Naive thymus-derived CD4-positive, alpha-beta T cell (primary cell): ENCODE results near the gene CLBA1. TPM values are rescaled to one million over a fixed set of nuclear protein-coding genes. Genes with fewer than 3 reads are reported as not detected.

Experiments
- ATAC-seq: fragments of 150-1000 bp; cut with Tn5 transposase; 2 replicates; pipeline ENCODE4 v1.10.0; 2021; ENCODE audit warnings: mild to moderate bottlenecking, moderate library complexity
- CTCF ChIA-PET: fragments of 350-600 bp; sonication (Branson Sonifier 250); formaldehyde crosslinking; loops from one replicate; lab custom pipeline; 2021; ENCODE audit warnings: antibody characterized with exemption; lab: Charles Lee
- POLR2A ChIA-PET: fragments of 350-600 bp; sonication (Branson Sonifier 250); formaldehyde crosslinking; loops from one replicate; lab custom pipeline; 2021; ENCODE audit warnings: antibody characterized with exemption, inconsistent platforms; lab: Charles Lee
- DNase-seq, 9 donors: peaks; one replicate each; pipeline versions ENCODE4 v3.0.0 to v3.0.0-alpha.2; 2020 to 2022; ENCODE audit warnings: mixed read lengths in 1 of 9
- H3K27ac ChIP-seq: one replicate; pipeline ENCODE4 v1.7.0; 2013; ENCODE audit warnings: mild to moderate bottlenecking, low read depth, low read length, moderate library complexity
- H3K27me3 ChIP-seq, 2 donors: one replicate each; pipeline ENCODE4 v1.7.0; 2013; ENCODE audit warnings: low read length in 2 of 2, mild to moderate bottlenecking in 2 of 2, moderate library complexity in 2 of 2; ENCODE audit not compliant: control insufficient read depth in 2 of 2, insufficient read depth in 2 of 2
- H3K36me3 ChIP-seq, 3 experiments: 1 replicate in 2 of 3; 2 replicates in 1 of 3; pipeline ENCODE4 v1.7.0; 2013; ENCODE audit warnings: low read length in 3 of 3, mild to moderate bottlenecking in 3 of 3, moderate library complexity in 1 of 3; ENCODE audit not compliant: insufficient read depth in 3 of 3, control insufficient read depth in 2 of 3
- H3K4me1 ChIP-seq, 2 donors: one replicate each; pipeline ENCODE4 v1.7.0; 2013; ENCODE audit warnings: low read length in 2 of 2, mild to moderate bottlenecking in 2 of 2, moderate library complexity in 1 of 2; ENCODE audit not compliant: control insufficient read depth in 2 of 2, insufficient read depth in 2 of 2
- H3K4me3 ChIP-seq: 2 replicates; pipeline ENCODE4 v1.7.0; 2013; ENCODE audit warnings: mild to moderate bottlenecking, low read length
- H3K9me3 ChIP-seq, 3 experiments: 1 replicate in 2 of 3; 2 replicates in 1 of 3; pipeline ENCODE4 v1.7.0; 2013; ENCODE audit warnings: low read length in 3 of 3; ENCODE audit not compliant: control insufficient read depth in 2 of 3
- H3K27ac Mint-ChIP-seq, 9 donors: one replicate each; pipeline ENCODE4 v1.8.0; 2020 to 2022; ENCODE audit warnings: mixed read lengths in 9 of 9, mild to moderate bottlenecking in 8 of 9, moderate library complexity in 5 of 9, inconsistent platforms in 2 of 9
- H3K27me3 Mint-ChIP-seq, 5 donors: one replicate each; pipeline ENCODE4 v1.8.0; 2021 to 2022; ENCODE audit warnings: mixed read lengths in 5 of 5, mild to moderate bottlenecking in 1 of 5
- H3K36me3 Mint-ChIP-seq, 5 donors: one replicate each; pipeline ENCODE4 v1.8.0; 2020 to 2022; ENCODE audit warnings: mixed read lengths in 5 of 5, mild to moderate bottlenecking in 3 of 5, inconsistent platforms in 1 of 5
- H3K4me1 Mint-ChIP-seq, 7 donors: one replicate each; pipeline ENCODE4 v1.8.0; 2020 to 2022; ENCODE audit warnings: mixed read lengths in 7 of 7, mild to moderate bottlenecking in 3 of 7, inconsistent platforms in 1 of 7
- H3K4me3 Mint-ChIP-seq, 10 donors: one replicate each; pipeline ENCODE4 v1.8.0; 2020 to 2022; ENCODE audit warnings: mild to moderate bottlenecking in 10 of 10, mixed read lengths in 10 of 10, moderate library complexity in 6 of 10, inconsistent platforms in 2 of 10
- H3K9me3 Mint-ChIP-seq, 11 donors: one replicate each; pipeline ENCODE4 v1.8.0; 2020 to 2022; ENCODE audit warnings: mixed read lengths in 11 of 11, mild to moderate bottlenecking in 4 of 11, inconsistent platforms in 1 of 11, moderate library complexity in 1 of 11
- intact Hi-C, 2 donors: fragments of 100-400 bp; cut with micrococcal nuclease; formaldehyde crosslinking; loops; one replicate each; pipeline ENCODE4 v1.15.1; 2023
- polyA plus RNA-seq, 2 donors: library from polyadenylated mRNA; unstranded; fragments of 300-500 nt; fragmentation: Illumina TruSeq; gene quantifications; one replicate each; pipeline ENCODE4 v1.2.3, GENCODE V29; 2021
- total RNA-seq, 6 experiments: library from RNA in 5 of 6; stranded (reverse) in 5 of 6; gene quantifications; 1 replicate in 5 of 6; 2 replicates in 1 of 6; pipeline ENCODE4 v1.2.3 and lab custom pipeline; 2021 to 2026

Gene CLBA1
- total and polyA plus RNA-seq, 7 experiments from 2014 or later = 0.26 to 2.1 (median 1.1) TPM

DNA sequence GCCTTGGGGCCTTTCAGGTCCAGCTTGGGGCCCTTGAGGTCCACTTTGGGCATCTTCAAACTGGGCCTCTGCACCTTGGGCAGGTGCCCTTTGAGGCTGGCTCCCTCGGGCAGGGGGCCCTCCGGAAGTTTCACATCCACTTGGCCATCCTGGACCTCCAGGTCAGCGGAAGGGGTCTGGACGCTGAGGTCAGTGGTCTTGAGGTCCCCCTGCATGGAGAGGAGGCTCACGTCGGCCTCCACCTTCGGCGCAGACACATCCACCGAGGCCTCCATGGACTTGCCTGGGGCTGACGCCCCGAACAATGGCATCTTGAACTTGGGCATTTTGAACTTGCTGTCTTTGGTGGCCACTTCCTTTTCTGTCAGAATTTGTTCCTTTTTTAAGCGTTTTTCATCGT is 32.5 kb upstream of the CLBA1 start:
- Histone ChIP-seq H3K27ac (no peak overlapping the region), H3K4me1 (no peaks in the 10 kb centered on the region), H3K4me3 (no peak overlapping the region), H3K9me3 (no peaks in the 10 kb centered on the region), H3K27me3 (no peaks in the 10 kb centered on the region), H3K36me3 (no peaks in the 10 kb centered on the region)
- DNase-seq (no peak), ATAC-seq (no peak)
- intact Hi-C loops = no loop called here
- no peaks in the 10 kb centered on the region for H3K36me3 Mint-ChIP-seq
- H3K4me3 Mint-ChIP-seq = no peak overlapping the region
- H3K4me1 Mint-ChIP-seq = peaks cover 0 to 5% (median 0%) of the 10 kb centered on the region in 7 donors
- no peaks in the 10 kb centered on the region for H3K9me3 Mint-ChIP-seq
- POLR2A ChIA-PET = no interaction called here
- H3K27ac Mint-ChIP-seq = no peak overlapping the region
- CTCF ChIA-PET = no interaction called here
- peaks cover 4 to 27% (median 6%) of the 10 kb centered on the region in 5 donors for H3K27me3 Mint-ChIP-seq

DNA sequence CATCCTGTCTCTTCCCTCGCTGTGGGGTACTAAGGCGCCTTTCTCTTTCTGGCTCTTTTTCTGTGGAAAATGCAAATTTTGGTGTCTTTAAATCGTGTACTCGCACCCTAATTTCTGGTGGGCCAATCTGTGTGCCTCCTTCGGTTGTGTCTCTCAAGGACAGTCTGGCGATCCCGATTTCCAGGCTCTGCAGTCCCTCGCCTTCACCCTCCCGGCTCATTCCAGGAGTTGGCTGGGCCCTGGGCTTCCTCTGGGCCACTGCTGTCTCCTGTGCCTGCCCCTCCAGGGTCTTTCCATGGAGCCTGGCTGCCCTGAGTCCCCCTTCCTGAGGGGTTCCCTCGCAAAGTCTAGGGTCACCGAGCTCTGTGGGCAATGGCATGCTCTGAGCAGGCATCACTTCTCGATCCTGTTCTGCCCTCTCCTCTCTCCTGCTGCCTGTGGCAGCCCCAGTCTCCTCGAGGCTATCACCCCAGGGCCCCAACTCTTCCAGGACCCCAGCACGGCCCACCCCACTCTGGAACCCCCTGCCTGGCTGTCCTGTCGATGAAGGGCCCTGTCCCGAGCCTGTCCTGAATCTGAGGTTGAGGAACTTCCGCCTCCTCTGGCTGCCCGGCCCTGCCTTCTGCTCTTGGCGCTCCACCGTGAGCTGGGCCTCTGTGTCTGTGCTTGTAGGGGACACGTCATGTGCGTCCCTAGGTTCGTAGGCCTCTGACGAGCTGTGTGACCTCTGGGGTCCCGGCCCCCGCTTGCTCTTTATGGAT is 31.5 kb upstream of the CLBA1 start:
- intact Hi-C loops = no loop called here
- Mint-ChIP-seq H3K27ac (no peak overlapping the region), H3K4me1 (peaks cover 0 to 5% (median 0%) of the 10 kb centered on the region in 7 donors), H3K36me3 (no peaks in the 10 kb centered on the region), H3K9me3 (no peaks in the 10 kb centered on the region), H3K4me3 (no peak overlapping the region), H3K27me3 (peaks cover 4 to 32% (median 9%) of the 10 kb centered on the region in 5 donors)
- no peak overlapping the region for H3K27ac ChIP-seq
- H3K4me1 ChIP-seq = no peaks in the 10 kb centered on the region
- H3K9me3 ChIP-seq = no peaks in the 10 kb centered on the region
- DNase-seq (no peak), ATAC-seq (no peak)
- H3K27me3 ChIP-seq = no peaks in the 10 kb centered on the region
- H3K36me3 ChIP-seq = no peaks in the 10 kb centered on the region
- H3K4me3 ChIP-seq = no peak overlapping the region
- POLR2A ChIA-PET = no interaction called here
- CTCF ChIA-PET = interaction anchor here (1.2 kb wide), 1 partner anchor 876 kb away, joined by 3 read pairs; no protein-coding TSS in a partner anchor

- Mint-ChIP-seq H3K27me3 (peaks cover 4 to 32% (median 12%) of the 10 kb centered on the region in 5 donors), H3K9me3 (no peaks in the 10 kb centered on the region), H3K4me1 (peaks cover 0 to 5% (median 0%) of the 10 kb centered on the region in 7 donors), H3K27ac (no peak overlapping the region), H3K4me3 (no peak overlapping the region), H3K36me3 (no peaks in the 10 kb centered on the region)
- ChIA-PET POLR2A (no interaction called here), CTCF (interaction anchor here (1.0 to 1.2 kb wide), 2 partner anchors 21 to 877 kb away, joined by 3 read pairs; no protein-coding TSS in a partner anchor)
- no peak for DNase-seq
- no peak overlapping the region for H3K27ac ChIP-seq
- no peak overlapping the region for H3K4me3 ChIP-seq
- ATAC-seq = no peak
- no peaks in the 10 kb centered on the region for H3K4me1 ChIP-seq
- intact Hi-C loops = no loop called here
- H3K36me3 ChIP-seq = no peaks in the 10 kb centered on the region
- H3K27me3 ChIP-seq = no peaks in the 10 kb centered on the region
- no peaks in the 10 kb centered on the region for H3K9me3 ChIP-seq
Observed at GRCh38 chr14:104954746-104955395, 30.7 kb upstream of the CLBA1 start.

- no peaks in the 10 kb centered on the region for H3K27me3 ChIP-seq
- H3K27ac Mint-ChIP-seq = no peak overlapping the region
- H3K9me3 Mint-ChIP-seq = no peaks in the 10 kb centered on the region
- no peak overlapping the region for H3K27ac ChIP-seq
- no peak overlapping the region for H3K4me3 ChIP-seq
- peaks cover 0 to 5% (median 0%) of the 10 kb centered on the region in 7 donors for H3K4me1 Mint-ChIP-seq
- peaks cover 4 to 32% (median 12%) of the 10 kb centered on the region in 5 donors for H3K27me3 Mint-ChIP-seq
- H3K4me3 Mint-ChIP-seq = no peak overlapping the region
- CTCF ChIA-PET = interaction anchor here (1.0 to 1.2 kb wide), 2 partner anchors 21 to 878 kb away, joined by 3 read pairs; no protein-coding TSS in a partner anchor
- H3K9me3 ChIP-seq = no peaks in the 10 kb centered on the region
- no peaks in the 10 kb centered on the region for H3K36me3 ChIP-seq
- intact Hi-C loops = no loop called here
- POLR2A ChIA-PET = interaction anchor here (0.5 kb wide), 1 partner anchor 473 kb away, joined by 3 read pairs; no protein-coding TSS in a partner anchor
- no peak for ATAC-seq
- no peak for DNase-seq
- H3K4me1 ChIP-seq = no peaks in the 10 kb centered on the region
- H3K36me3 Mint-ChIP-seq = no peaks in the 10 kb centered on the region
Observed at GRCh38 chr14:104955396-104955770, 30.2 kb upstream of the CLBA1 start.

GRCh38 chr14:104956290-104956890 is 29.2 kb upstream of the CLBA1 start:
- H3K9me3 Mint-ChIP-seq = no peaks in the 10 kb centered on the region
- no peaks in the 10 kb centered on the region for H3K27me3 ChIP-seq
- no peak overlapping the region for H3K27ac Mint-ChIP-seq
- no peak overlapping the region for H3K4me3 Mint-ChIP-seq
- no peak for ATAC-seq
- intact Hi-C loops = no loop called here
- no peak for DNase-seq
- H3K36me3 ChIP-seq = no peaks in the 10 kb centered on the region
- H3K27me3 Mint-ChIP-seq = peaks cover 4 to 32% (median 12%) of the 10 kb centered on the region in 5 donors
- H3K36me3 Mint-ChIP-seq = no peaks in the 10 kb centered on the region
- POLR2A ChIA-PET = no interaction called here
- peaks cover 0 to 5% (median 0%) of the 10 kb centered on the region in 7 donors for H3K4me1 Mint-ChIP-seq
- H3K27ac ChIP-seq = no peak overlapping the region
- H3K9me3 ChIP-seq = no peaks in the 10 kb centered on the region
- CTCF ChIA-PET = interaction anchor here (1.0 kb wide), 1 partner anchor 20 kb away, joined by 3 read pairs; no protein-coding TSS in a partner anchor
- no peaks in the 10 kb centered on the region for H3K4me1 ChIP-seq
- no peak overlapping the region for H3K4me3 ChIP-seq

DNA sequence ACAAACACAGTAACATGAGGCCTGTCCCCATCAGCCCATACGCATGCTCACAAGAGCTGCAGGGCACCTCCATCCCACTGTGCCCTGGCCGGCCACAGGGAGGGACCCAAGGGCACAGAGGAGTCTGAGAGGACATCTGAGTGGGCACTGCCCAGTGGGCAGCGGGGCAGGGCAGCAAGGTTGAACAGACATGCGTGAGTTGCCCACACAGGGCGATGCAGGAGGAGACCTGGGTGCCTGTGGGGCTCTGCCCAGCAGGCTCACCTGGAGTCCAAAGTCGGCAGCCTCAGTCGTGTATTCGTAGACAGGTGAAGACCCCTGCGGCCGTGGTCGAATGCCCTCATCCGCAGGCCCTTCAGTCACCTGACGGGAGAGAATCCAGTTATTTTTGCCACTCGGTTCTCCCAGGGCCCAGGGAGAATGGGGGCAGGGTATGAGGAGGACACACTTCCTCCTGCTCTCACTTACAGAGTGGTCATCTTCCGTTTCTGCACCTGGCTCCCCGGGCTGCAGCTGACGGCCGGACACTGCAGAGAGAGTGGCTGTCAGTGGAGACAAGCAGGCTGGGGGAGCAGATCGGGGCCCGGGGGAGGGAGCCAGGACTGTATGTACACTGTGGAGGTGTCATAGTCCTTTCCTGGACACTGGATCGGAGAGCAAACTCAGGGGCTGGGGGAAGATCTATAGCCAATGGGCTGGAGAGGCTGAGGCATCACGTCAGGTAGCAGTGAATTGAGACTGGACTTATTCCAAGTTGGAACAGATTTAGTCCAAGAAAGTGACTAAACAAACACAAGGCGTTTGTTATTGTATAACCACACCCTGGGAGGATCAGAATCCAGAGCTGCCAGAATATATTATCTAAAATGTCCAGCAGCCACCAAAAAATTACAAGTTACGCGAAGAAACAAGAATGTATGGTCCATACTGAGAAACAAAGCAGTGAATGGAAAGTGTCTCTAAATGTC is 28.2 kb upstream of the CLBA1 start:
- Histone ChIP-seq H3K4me3 (no peak overlapping the region), H3K27ac (no peak overlapping the region), H3K36me3 (no peaks in the 10 kb centered on the region), H3K27me3 (no peaks in the 10 kb centered on the region), H3K9me3 (no peaks in the 10 kb centered on the region), H3K4me1 (no peaks in the 10 kb centered on the region)
- H3K27ac Mint-ChIP-seq = no peak overlapping the region
- intact Hi-C loops = no loop called here
- H3K4me3 Mint-ChIP-seq = no peak overlapping the region
- peaks cover 0 to 5% (median 0%) of the 10 kb centered on the region in 7 donors for H3K4me1 Mint-ChIP-seq
- ChIA-PET POLR2A (no interaction called here), CTCF (no interaction called here)
- no peaks in the 10 kb centered on the region for H3K36me3 Mint-ChIP-seq
- DNase-seq (no peak), ATAC-seq (no peak)
- peaks cover 4 to 32% (median 12%) of the 10 kb centered on the region in 5 donors for H3K27me3 Mint-ChIP-seq
- no peaks in the 10 kb centered on the region for H3K9me3 Mint-ChIP-seq
